NCI-H2029 (cell line): Measurements from ENCODE around the gene MIF4GD.
"Not testable (repeated sequence)": the region's sequence is repeated elsewhere in the genome, so short reads cannot be mapped to it uniquely, and the experiment has no call there.

Experiments
- DNase-seq: peaks from one replicate; lab custom pipeline; 2025; lab: John Stamatoyannopoulos, UW

The MIF4GD gene

DNA sequence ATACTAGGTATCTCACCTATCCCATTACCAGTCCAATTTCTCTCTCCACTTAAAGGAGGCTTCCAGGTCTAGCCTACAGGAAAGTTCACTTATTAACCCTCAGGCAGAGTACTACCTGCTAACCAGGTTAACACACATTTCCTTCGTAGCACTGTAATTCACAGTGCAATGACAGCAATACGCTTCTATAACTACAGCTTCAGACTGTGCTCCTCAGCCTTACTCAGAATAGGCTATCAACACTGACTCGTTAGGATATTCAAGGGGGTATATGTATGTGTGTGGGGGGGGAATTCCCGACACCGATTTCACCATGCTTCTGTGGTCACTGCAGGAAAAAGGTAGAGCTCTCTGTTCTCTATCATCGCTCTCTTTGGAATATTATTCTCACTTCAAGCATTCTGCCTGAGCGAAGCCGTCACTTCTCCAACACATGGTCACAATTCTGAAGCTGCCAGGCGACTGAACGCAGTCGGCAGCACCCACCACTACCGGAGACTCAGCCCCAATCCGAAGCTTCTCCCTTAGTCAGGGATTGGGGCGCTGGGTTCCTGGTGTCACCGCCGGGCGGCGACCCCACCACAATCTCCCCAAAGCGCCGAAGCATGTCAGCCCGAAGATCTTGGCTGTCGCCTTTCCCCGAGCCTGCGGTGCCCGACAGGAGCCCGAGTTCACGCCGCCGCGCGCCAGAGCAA lies 10.2 kb downstream of the MIF4GD start:
- DNase-seq = no peak

GRCh38 chr17:75257228-75257627 lies 13.8 kb downstream of the MIF4GD start:
- DNase-seq = not testable (repeated sequence)

GRCh38 chr17:75255954-75256698 lies 14.9 kb downstream of the MIF4GD start:
- DNase-seq = not testable (repeated sequence)

DNA sequence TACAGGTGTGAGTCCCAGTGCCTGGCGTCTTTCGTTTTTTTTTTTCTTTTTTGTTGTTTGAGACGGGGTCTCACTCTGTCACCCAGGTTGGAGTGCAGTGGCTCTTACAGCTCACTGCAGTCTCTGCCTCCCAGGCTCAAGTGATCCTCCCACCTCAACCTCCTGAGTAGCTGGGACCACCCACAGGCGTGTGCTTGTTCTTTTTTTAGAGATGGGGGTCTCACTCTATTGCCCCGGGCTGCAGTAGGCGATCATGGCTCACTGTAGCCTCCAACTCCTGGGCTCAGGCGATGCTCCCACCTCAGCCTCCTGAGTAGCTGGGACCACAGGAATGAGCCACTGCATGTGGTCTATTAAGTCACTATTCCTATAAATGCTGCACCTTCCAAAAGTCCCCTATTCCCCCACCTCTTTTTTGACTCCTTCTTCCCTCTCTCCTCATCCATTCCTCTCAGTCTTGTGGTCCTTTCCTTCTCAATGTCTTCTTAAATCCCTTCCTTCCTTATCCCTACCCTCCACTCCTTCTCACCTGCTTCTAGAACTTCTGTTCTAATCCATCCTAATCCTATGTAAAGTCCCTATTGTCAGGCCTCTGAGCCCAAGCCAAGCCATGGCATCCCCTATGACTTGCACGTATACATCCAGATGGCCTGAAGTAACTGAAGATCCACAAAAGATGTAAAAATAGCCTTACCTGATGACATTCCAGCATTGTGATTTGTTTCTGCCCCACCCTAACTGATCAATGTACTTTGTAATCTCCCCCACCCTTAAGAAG lies 18.8 kb downstream of the MIF4GD start:
- no peak for DNase-seq

DNA sequence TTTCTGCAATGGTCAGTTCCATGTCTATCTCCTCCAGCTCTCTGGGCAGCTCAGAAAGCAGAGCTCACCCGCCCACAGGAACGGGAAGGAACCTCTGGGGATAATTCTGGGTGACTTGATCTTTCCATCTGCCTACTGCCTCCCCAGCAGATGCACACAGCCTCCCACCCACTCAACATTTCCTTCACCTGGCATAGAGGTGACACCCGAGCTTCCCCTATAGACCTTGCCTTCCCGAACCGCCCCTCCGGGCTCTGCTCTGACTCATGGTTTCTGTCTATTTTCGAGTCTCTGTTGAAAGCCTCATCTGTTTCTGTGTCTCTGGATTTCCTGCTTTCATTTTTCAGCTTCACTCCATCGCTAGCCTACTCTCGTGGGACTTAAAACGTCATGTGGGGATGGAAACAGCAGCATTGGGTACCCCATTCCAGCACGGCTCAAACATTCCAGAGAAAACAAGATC lies 21.0 kb downstream of the MIF4GD start:
- DNase-seq = no peak

DNA sequence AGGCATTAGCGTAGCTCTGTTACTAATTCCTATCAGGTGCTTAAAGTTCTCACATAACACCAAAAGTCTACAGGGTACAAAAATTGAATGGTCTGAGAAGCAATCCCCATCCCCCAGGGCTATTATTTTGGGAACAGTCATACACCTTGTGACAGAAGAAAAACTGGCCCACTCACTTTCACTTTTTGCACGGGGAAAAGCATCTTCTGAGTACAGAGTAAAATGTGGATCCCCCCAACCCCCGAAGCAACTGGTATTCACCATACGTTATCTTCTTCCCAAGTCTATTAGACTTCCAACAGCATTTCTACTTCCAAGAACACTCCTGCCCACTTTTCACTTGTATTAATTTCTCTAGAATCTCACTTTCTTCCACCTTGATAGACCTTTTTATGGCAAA lies 21.5 kb downstream of the MIF4GD start:
- no peak for DNase-seq

GRCh38 chr17:75246404-75246803 lies 24.6 kb downstream of the MIF4GD start:
- no peak for DNase-seq

- DNase-seq = no peak
Observed at GRCh38 chr17:75245011-75245410, 26.0 kb downstream of the MIF4GD start.

DNA sequence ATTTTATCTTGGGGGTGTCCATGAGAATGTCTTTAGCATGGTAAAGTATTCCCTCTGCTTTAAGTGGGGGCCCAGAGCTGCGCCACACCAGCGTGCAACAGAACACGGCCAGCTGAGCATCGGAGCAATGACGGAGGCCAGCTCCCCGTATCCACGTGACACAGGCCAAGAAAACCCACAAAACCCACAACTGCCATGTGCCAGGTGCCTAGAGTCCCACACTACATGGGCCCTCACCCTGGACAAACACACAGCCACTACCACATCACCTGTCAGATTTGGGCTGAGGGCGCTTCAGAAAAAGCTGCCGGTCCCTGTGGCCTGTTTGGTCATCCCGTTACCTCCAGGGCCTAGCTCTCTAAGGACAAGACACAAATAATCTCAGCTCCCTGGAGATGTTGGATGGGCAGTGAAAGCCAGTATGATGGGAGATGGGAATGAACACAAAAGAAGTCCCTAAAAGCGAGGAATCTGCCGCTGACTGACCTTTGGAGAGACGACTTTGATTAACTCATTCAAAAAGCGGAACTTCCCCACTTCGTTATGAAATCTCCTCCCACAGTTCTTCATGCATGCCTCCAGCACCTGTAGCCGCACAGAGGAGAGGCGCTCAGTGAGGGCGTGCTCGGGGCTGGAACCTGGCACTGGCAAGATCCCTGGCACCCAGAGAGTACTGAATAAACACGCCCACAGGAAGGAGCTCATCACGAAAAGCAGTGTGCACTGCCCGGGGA lies 26.7 kb downstream of the MIF4GD start:
- DNase-seq = no peak

DNA sequence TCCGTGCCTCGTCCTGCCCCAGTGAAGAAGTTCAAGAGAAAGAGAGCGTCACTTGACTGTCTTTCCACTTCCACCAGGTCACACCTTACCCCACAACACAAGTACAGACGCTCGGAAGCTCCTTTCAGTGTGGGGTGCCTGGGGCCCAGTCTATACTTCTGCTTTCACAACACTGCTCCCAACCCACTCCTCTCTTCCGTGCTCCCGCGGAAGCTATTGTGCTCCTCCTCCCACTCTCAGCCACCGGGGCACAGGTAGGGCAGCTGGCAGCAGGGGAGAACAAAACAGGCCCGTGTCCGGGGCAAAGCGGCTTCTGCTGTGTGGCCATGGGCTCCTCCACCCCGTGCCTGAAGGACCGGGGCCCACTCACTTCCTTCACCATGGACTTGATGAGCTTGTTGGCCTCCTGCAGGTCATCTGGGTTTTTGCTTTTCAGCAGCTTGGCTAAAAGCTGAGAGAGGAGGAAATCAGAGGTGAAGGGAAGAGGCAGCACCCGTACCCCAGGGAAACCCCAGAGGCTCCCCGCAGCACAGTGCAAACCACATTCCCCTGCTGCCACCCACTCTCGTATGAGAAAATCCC lies 28.5 kb downstream of the MIF4GD start:
- DNase-seq = no peak

DNA sequence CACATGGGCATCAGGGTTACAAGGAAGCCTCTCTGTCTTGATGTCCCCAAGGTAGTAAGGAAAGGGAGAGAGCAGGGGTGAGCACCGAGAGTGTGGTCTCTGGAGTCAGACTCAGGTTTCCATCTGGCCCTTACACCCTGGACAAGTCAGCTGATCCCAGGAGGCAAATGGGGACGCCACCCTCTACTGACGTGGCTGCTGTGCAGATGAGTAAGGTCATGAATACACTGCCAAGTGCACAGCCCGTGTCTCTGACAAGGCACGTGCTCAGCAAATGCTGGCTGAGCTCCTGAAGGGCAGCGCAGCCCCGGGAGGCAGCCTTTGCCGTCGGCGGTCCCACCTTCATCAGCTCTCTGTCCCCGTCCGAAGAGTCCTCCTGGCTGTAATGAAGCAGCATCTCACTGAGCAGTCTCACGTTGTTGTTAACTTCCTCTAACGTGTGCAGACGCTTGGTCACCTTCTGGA lies 29.0 kb downstream of the MIF4GD start:
- no peak for DNase-seq

DNA sequence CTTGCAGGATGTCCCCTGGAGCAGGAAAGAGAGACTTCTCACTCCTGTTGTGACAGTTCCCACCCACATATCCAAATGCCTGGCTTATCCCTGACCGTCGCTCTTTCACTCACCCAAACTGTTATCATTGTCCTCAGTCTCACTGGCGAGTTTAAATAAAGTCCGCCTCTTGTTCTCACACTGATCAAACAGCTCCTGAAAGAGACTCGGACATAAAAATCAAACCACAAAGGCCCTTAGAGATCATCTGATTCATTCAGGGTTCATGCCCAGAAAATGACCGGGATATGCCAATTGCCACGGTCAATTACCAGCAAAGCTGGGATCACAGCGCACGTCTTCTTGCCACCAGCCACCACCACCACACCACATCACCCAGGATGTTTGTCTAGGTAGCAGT lies 29.5 kb downstream of the MIF4GD start:
- DNase-seq = no peak

DNA sequence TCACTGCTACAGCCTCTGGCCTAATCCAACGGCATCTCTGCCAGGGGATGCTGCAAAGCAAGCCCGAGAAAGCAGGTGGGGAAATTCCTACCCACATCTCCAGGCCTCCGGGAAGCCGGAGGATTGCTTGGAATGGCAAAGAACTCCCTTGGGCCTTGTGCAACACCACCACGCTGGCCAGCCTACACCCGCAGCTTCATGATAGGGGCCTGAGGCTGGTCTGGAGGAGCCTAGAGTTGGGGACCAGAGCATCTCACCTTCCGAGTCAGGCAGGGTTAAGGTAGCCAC lies 29.9 kb downstream of the MIF4GD start:
- DNase-seq = no peak

GRCh38 chr17:75240394-75241142 lies 30.5 kb downstream of the MIF4GD start:
- DNase-seq = no peak

DNA sequence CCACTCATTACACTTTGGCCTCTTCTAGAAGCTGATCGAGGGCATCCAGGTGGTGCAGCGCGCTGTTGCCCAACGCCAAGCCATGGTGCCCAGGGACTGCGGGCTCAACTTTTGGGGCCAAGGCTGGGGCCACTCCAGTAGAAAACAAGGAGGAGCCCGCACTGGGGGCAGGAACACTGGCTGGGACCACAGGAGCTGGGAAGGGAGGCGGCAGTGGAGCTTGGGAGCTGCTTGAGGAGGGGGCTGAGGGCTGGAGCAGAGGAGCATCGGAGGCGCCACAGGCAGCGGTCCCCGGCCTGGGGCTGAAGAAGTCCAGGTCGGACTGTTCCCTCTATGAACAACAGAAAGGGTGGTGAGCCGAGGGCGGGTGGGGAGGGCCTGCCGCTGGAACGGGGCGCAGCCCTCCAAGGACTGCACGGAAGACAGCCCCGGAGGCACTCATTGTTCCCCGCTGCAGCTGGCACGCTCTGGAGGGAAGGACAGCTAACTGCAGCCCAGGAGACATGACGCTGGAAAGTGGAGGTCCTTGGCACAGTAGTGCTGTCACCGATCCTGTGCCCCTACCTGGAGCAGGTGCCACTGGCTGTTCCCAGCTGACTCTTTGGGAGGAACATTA lies 31.1 kb downstream of the MIF4GD start:
- DNase-seq = no peak

- DNase-seq = no peak
Observed at GRCh38 chr17:75239214-75239613, 31.8 kb downstream of the MIF4GD start.

GRCh38 chr17:75238684-75239191 lies 32.3 kb downstream of the MIF4GD start:
- no peak for DNase-seq

- DNase-seq = no peak
Observed at GRCh38 chr17:75238020-75238580, 32.9 kb downstream of the MIF4GD start.

DNA sequence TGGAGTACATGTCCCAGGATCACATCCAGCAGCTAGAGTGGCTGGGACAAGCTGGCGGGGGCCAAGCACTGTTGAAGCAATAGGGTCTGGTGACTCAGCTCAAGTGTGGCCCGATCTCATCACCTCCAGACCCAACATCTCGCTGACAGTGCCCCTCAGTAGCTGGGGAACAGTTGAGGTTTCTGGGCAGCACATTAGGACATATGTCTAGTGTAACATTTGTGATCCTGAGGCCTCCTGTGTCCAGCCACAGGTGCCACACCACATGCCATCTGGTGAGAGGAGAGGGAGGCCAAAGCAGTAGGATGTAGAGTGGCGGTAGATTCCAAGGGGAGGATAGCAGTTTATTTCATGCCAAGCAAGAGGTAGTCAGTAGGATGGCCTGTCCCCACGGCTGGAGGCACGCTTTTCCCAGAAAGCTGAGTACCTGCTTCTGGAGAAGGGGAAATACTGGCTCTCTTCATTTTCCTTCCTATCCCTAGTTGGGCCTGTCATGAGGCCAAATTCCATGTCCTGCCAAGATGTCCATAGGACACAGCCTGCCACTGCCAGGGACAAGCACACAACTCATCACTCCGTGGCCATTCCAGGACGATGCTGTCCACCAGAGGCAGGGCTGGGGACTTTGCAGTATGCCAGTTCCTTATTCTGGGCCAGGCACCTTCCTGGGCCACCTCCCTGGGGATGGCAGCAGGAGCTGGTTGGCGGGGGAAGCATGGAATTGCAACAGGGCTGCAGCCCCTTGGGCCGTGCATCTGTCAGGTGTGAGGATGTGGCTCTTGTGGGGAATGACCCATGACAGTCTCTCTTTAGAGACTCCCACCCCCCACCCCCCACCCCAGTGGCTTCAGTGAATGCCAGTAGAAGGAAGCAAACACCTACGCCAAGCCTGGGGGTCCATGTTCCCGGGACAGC lies 33.7 kb downstream of the MIF4GD start:
- DNase-seq = no peak
